Midbrain (tissue), 1 donor: ENCODE results near the gene CRIP2.

Experiments used
- DNase-seq: peaks from one replicate; lab custom pipeline; 2025; lab: John Stamatoyannopoulos, UW

CRIP2 gene

GRCh38 chr14:105474483-105475268, at the start of gene CRIP2:
TSS of gene CRIP2 (plus strand) at chr14:105474821. CDS start at chr14:105474863, 42 bp downstream.
- peak; percentile 18 for DNase-seq

GRCh38 chr14:105424861-105425260, 49.8 kb upstream of the CRIP2 start:
- no peak for DNase-seq

GRCh38 chr14:105425823-105426247, 48.8 kb upstream of the CRIP2 start:
- DNase-seq: no peak

- DNase-seq: no peak
Measured at GRCh38 chr14:105426416-105427130, 48.0 kb upstream of the CRIP2 start.

GRCh38 chr14:105427412-105427811, 47.2 kb upstream of the CRIP2 start:
- DNase-seq: no peak

GRCh38 chr14:105427936-105428485, 46.6 kb upstream of the CRIP2 start:
- no peak for DNase-seq

- no peak for DNase-seq
Measured at GRCh38 chr14:105430042-105430441, 44.6 kb upstream of the CRIP2 start.

- DNase-seq: no peak
Measured at GRCh38 chr14:105430565-105430964, 44.1 kb upstream of the CRIP2 start.

- DNase-seq: no peak
Measured at GRCh38 chr14:105431256-105431655, 43.4 kb upstream of the CRIP2 start.

- no peak for DNase-seq
Measured at GRCh38 chr14:105432657-105433056, 42.0 kb upstream of the CRIP2 start.

GRCh38 chr14:105433161-105433605, 41.4 kb upstream of the CRIP2 start:
- DNase-seq: no peak

GRCh38 chr14:105436402-105436801, 38.2 kb upstream of the CRIP2 start:
- no peak for DNase-seq

GRCh38 chr14:105436891-105437722, 37.5 kb upstream of the CRIP2 start:
- no peak for DNase-seq

- DNase-seq: no peak
Measured at GRCh38 chr14:105437723-105438500, 36.7 kb upstream of the CRIP2 start.

GRCh38 chr14:105439179-105439578, 35.4 kb upstream of the CRIP2 start:
- DNase-seq: no peak

- DNase-seq: no peak
Measured at GRCh38 chr14:105439710-105440553, 34.7 kb upstream of the CRIP2 start.

- no peak for DNase-seq
Measured at GRCh38 chr14:105440554-105440900, 34.1 kb upstream of the CRIP2 start.

GRCh38 chr14:105440992-105441391, 33.6 kb upstream of the CRIP2 start:
- no peak for DNase-seq

GRCh38 chr14:105442125-105442524, 32.5 kb upstream of the CRIP2 start:
- DNase-seq: no peak

GRCh38 chr14:105442834-105443233, 31.8 kb upstream of the CRIP2 start:
- DNase-seq: no peak
